GM12874 (cell line): ENCODE measurements around the gene CDH4.

Experiments
- TF ChIP-seq, protein P1 (sequence below): IDR thresholded peaks from 2 replicates; pipeline ENCODE4 v1.5.1; 2011; ENCODE audit warnings: low read depth, mild to moderate bottlenecking, control low read depth, low read length, moderate library complexity; ENCODE audit not compliant: insufficient read depth

The CDH4 gene

DNA sequence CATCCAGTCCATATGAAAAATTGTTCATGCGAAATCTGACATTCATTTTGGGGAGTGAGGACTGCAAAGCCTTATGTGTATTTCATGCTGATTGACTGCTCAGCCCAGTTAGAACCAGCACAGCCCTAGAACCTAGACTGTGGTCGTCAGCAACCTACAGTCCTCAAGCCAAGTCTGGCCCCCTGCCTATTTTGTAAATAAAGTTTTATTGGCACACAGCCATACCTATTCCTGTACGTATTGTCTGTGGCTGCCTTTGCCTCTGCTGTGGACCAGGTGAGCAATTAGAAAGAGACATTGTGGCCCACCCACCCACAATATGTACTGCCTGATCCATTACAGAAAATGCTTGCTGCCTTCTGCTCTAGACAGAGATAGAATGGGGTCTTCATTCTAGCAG is 422.6 kb downstream of the CDH4 start:
- TF ChIP-seq, protein P1, sequence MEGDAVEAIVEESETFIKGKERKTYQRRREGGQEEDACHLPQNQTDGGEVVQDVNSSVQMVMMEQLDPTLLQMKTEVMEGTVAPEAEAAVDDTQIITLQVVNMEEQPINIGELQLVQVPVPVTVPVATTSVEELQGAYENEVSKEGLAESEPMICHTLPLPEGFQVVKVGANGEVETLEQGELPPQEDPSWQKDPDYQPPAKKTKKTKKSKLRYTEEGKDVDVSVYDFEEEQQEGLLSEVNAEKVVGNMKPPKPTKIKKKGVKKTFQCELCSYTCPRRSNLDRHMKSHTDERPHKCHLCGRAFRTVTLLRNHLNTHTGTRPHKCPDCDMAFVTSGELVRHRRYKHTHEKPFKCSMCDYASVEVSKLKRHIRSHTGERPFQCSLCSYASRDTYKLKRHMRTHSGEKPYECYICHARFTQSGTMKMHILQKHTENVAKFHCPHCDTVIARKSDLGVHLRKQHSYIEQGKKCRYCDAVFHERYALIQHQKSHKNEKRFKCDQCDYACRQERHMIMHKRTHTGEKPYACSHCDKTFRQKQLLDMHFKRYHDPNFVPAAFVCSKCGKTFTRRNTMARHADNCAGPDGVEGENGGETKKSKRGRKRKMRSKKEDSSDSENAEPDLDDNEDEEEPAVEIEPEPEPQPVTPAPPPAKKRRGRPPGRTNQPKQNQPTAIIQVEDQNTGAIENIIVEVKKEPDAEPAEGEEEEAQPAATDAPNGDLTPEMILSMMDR, result no peak

DNA sequence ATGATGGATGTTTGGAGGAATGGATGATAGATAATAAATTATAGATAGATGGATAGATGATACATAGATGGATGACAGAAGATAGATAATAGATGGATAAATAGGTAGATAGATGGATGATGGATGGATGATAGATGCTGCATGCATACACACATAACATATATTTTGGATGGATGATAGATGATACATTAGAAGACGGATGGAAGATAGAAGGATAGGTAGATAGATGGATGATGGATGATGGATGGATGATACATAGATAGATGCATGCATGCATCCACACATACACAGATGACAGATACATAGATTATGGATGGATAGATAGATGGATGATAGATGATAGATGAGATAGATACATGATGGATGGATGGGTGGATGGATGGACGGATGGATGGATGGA is 425.9 kb downstream of the CDH4 start:
- TF ChIP-seq, protein P1, result no peak

DNA sequence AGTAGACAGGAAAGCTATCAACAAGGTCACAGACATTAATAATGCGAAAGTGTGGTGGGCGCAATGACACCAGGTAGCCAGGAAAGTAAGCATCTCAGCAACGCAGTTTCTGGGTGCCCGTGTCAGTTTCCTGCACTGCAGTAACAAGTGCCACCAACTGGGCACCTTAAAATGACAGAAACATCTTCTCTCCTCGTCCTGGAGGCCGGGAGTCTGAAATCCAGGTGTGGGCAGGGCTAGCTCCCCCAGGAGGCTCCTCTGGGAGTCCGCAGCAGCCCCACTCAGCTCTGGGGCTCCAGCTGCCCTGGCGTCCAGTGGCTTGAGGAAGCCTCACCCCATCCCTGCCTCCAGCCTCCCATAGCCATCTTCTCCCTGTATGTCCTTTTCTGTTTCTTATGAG is 426.4 kb downstream of the CDH4 start:
- TF ChIP-seq, protein P1, result no peak

DNA sequence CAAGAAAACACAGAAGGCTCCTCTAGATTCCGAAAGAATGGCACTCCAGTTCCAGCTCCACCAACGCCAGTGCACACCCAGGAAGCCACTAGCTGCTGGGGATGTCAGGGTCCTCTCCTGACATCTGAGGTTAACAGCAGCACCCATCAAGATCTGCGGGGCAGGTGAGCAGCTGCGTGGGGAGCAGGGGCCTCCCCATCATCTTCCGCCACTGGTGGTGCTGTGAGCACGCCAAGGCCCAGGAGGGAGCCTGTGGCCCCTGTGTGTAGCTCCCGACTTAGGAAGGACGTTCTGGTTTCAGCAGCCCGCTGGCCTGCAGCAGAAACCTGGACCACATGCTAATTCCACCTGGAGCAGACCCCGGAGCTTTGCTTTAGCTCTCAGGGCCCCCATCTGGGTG is 427.4 kb downstream of the CDH4 start:
- TF ChIP-seq, protein P1, result no peak

DNA sequence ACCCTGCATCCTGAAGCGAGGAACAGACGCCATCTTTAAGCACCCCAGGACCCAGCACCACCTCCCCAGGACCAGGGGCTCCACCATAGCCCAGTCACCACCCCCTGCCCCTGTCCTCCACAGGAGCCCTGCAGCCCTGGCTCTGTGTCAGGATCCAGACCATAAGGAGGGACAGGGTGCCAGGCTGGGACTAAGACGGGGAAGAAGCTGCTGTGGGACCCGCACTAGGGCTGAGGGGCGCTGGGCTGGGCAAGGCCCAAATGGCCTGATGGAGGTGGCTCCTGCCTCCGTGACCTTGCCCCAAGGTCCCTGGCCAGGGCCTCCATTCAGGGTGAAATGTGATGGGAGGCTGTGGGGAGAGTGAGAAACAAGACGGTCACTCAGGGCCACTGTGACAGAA is 428.0 kb downstream of the CDH4 start:
- TF ChIP-seq, protein P1, result no peak

DNA sequence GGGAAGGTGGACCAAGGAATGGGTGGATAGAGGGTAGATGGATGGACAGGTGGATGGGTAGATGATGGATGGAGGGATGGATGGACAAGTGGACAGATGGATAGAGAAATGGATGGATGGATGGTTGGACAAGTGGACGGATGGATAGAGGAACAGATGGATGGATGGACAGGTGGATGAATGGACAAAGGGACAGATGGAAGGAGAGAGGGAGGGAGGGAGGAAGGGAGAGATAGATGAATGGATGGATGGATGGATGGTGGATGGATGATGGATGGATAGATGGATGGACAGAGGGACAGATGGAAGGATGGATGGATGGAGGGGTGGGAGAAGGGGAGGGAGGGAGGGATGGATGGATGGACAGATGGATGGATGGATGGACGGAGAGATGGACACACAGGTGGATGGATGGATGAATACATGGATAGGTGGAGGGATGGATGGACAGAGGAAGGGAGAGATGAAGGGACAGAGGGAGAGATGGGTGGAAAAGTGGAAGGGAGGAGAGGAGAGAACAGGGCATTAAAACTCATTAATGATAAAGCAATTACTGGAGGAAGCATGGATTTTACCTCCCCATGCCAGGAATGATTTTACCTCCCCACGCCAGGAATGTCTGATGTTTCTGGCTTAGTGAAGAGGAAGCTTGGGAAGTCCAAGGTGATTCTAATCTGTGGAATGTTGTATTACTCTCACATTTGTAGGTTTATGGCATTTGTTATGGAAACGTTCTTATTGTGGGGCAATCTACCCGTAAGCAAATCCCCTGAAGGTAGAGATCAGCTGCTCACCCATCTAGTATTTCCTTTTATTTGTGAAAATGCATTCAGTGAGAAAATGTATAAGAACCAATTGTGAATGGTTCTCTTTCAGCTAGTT is 430.3 kb downstream of the CDH4 start:
- TF ChIP-seq, protein P1, result no peak

DNA sequence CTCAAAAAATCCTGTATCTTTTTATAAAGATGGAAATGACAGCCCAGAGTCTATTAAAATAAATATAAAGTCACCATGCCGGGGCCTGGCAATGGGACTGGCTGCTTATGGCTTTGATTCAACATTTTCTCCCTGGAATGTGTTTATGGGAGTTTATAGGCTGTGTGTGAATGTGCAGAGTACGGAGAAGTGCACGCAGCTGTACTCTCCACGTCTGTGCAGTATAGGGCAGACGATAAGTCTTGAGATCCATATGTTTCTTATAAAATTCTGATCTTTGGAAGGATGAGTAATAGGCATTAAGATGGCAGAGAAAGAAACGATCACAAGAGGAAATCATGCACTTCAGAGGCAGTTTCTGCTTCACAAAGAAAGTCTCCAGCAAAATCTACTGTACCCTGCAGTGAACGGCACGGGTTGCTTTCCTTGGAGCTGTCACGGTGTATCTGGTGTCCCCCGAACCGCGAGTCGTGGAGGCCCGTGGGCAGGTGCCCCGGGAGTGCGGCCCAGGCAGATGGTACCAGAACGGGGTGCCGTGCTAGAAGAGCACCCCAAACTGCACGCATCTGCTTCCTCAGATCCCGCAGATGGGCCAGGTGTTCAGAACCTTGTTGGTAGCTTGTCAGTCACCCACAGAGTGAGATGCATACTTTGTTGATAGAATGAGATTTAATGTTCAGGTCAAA is 431.1 kb downstream of the CDH4 start:
- TF ChIP-seq, protein P1, result no peak
